HG03378 (cell line): ENCODE data around the gene PERM1.
"Not testable (repeated sequence)": the region's sequence is repeated elsewhere in the genome, so short reads cannot be mapped to it uniquely, and the experiment has no call there.

ENCODE experiments used
- ATAC-seq: cut with Tn5 transposase; IDR thresholded peaks from one replicate; pipeline ENCODE4 v1.9.1; 2021; ENCODE audit warnings: mild to moderate bottlenecking, moderate library complexity; ENCODE audit not compliant: unreplicated experiment

PERM1 gene, protein sequence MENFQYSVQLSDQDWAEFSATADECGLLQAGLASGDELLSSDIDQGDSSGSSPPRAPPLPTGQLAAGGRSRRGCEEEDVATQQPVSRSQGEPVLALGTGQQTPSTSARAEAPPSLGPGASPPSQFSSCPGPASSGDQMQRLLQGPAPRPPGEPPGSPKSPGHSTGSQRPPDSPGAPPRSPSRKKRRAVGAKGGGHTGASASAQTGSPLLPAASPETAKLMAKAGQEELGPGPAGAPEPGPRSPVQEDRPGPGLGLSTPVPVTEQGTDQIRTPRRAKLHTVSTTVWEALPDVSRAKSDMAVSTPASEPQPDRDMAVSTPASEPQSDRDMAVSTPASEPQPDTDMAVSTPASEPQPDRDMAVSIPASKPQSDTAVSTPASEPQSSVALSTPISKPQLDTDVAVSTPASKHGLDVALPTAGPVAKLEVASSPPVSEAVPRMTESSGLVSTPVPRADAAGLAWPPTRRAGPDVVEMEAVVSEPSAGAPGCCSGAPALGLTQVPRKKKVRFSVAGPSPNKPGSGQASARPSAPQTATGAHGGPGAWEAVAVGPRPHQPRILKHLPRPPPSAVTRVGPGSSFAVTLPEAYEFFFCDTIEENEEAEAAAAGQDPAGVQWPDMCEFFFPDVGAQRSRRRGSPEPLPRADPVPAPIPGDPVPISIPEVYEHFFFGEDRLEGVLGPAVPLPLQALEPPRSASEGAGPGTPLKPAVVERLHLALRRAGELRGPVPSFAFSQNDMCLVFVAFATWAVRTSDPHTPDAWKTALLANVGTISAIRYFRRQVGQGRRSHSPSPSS

DNA sequence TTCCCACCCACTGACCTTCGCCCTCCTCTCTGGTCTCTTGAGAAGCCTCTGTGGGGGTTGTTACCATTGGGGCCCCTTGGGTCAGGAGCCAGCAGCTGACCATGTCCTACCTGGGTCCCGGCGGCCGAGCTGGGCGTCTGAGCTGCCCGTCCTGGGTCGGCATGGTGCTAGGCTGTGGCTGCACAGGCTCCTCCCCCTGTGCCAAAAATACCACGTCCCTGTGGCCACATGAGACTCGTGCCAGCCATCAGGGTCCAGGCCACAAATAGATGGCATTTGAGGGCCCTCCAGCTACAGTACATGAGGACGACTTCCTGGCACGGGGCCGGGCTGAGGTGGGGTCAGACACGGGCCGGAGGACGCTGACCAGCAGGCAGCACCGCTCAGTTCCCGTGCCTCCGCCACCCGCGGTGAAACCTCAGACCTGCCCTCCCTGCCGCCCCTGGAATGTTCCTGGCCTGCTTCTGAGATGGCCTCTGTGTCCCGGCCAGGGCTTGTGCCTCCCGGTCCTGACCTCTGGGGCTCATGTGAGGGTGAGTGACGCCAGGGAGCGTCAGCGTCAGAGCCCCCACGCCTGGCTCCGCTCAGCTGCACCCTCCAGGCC, at the start of gene PERM1:
PERM1 (minus strand) TSS at position 139 of the 604 bp plus-strand sequence. CDS start 1,064 bp downstream, outside the sequence.
- no peak for ATAC-seq

DNA sequence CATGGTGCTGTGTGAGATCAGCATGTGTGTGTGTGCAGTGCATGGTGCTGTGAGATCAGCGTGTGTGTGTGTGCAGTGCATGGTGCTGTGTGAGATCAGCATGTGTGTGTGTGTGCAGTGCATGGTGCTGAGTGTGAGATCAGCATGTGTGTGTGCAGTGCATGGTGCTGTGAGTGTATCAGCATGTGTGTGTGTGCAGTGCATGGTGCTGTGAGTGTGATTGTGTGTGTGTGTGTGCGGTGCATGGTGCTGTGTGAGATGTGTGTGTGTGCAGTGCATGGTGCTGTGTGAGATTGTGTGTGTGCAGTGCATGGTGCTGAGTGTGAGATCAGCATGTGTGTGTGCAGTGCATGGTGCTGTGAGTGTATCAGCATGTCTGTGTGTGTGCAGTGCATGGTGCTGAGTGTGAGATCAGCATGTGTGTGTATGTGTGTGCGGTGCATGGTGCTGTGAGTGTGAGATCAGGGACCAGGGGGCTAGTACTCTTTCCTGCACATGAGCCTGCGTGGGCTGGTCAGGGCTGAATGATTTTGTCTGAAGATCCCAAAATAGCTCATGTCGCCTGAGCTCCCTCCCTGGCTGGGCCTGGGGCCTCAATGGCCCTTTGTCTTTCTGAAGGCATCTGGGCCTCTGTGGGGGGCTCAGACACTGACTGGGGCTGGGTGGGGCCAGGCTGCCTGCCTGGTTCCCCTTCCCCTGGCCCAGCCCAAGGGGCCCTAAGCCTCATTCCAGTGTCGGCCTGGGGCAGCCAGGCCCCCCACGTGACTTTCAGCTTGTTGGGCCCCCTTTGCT, 49.2 kb upstream of the PERM1 start:
- ATAC-seq, result not testable (repeated sequence)

DNA sequence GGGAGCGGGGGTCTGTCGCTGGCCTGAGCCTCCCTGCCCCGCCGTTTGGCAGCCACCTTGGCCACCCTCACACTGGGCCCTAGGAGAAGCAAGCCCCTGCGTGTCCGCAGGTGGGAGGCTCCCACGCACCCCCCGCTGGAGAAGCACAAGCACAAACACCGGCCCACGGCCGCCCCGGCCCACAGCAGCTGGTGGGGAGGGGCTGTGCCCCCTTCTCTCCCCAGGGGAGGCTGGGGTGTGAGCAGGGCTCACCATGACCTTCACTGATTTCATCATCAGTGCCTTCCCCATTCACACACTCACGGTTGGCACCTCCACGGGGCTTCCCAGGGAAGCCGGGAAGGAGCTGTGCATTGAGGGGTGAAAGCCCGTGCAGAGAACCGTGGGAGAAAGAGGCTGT, 45.9 kb upstream of the PERM1 start:
- ATAC-seq, result no peak

DNA sequence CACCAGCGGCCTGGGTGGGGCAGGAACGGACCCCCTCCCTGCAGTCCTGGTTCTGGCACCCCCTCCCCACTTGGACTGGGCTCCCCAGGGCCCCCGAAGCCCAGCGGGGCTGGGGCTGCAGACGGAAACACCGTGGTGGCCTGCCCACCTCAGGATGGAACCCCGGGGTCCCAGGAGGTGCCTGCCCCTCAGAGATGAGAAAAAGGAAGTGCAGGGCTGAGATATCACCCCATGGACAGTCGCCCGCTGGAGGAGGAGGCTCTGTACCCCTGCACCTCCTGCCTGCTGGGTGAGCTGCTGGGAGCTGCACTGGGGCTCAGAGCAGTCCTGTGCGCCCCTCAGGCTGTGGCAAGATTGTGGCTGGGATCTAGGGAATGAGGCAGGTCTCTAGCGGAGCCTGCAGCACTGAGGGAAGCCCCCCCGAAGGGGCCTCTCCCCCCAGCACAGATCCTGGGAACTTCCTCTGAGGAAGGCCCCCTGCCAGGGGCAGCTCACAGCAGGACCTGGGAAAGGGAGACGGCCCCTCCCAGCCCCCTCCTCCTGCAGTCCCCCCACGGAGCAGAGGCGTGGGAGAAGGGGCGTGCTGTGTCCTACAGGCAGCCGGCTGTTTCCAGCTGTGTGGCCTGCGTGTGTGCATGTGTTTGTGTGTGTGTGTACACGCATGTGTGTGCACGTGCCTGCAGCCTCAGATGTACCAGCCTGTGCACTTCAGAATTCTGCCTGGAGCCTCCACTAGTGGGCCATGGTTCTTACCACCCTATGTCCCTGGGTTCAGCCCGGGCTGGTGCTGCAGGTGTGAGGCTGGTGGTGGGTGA, 44.9 kb upstream of the PERM1 start:
- no peak for ATAC-seq

DNA sequence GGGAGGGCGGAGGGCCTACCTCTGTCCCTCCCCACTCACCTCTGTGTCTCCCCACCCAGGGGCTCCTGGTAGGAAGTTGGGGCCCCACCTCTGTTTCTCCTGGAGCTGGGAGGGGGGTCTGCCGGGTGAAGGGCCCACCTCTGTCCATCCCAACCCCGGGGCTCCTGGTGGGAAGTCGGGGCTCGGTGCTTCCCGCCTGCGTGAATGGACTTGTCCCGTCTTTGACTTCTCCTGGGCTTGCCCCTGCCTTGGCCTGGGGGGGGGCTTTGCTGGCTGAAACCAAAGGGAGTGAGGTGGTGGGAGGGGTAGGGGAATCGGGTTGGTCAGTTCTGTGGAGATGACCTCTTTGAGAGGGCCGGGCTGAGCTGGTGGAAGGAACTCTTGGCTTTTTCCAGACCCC, 43.8 kb upstream of the PERM1 start:
- no peak for ATAC-seq

DNA sequence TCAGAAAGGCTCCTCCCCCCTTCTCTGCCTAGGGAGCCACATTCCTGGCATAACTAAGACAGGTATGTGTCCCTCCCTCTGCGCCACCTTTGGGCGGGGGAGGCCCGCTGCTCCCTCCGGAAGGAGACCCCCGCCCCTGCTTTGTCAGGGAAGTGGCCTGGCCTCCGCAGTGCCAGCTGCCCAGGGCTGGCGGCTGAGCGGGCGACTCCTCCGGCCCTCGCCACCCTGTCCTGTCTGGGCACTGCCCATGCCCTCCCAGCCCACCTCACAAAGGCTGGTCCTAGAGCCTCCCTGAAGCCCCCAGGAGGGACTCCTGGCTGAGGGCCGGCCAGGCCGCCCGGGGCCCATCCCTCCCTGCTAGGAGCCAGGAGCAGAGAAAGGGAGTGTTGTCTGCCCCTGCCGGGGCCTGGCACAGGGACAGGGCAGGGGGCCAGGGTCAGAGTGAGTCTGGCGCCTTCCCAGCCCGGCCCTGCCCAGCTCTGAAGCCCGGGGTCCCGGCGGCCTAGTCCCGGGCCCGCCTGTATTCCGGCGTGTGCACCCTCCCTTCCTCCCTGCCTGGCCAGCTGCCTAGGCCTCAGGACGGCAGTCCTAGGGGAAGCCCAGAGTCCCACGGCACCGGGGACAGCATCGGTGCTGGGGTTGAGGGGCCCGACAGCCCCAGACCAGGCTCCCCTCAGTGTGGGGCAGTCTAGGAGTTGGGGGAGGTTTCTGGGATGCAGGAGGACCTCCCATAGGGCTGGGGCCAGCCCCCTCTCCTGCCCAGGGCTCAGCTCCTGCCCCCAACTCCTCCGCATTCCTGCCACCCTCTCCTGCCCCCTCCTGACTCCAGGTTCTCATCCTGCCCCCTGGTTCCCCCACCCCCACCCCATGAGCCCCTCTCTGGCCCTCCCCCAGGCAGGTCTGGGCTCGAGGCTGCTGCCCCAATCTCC, 43.1 kb upstream of the PERM1 start:
- ATAC-seq, result no peak

DNA sequence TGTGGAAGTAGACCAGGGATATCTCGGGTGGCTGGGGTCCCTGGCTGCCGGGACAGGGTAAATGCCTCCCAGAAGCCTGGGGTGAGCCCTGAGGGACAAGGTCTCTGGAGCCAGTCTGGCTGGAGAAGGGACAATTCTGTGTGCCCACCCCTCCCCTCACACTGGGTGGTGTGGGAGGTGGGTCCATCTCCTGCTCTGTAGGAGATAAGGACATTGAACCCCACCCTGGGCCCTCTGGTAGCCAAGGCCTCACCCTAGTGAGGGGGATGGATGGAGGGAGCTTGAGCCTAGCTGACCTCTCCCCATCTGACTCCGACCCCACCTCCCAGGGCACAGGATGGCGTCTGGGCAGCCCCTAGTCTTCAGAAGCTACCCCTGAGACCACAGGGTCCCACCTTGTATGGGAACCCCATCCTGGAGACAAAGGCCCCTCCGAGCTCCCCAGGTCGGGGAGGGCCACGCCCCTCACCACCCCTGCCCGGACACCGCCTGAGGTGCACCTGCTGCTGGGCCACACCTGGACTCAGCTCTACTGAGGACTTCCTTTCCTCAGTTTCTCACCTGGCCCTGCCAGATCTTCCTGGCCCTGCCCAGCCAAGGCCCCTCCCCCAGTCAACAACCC, 42.4 kb upstream of the PERM1 start:
- ATAC-seq, result no peak

DNA sequence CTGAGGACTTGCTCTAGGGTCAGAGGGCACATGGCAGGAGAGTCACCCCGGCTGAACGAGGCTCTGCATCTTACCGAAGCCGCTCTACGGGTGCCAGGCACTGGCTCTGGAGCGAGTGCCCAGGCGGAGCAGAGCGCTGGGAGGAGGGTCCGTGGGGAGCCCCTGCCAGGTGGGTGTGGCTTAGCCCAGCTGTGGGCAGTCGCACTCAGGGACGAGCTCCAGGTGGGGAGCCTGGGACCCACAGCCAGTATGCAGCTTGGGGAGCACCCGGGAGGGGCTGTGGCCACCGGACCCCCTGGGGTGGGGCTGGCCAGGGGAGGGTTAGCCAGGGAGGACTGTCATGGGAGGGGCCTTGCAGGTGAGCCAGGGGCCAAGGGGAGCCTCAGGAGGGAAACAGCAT, 41.8 kb upstream of the PERM1 start:
- no peak for ATAC-seq

DNA sequence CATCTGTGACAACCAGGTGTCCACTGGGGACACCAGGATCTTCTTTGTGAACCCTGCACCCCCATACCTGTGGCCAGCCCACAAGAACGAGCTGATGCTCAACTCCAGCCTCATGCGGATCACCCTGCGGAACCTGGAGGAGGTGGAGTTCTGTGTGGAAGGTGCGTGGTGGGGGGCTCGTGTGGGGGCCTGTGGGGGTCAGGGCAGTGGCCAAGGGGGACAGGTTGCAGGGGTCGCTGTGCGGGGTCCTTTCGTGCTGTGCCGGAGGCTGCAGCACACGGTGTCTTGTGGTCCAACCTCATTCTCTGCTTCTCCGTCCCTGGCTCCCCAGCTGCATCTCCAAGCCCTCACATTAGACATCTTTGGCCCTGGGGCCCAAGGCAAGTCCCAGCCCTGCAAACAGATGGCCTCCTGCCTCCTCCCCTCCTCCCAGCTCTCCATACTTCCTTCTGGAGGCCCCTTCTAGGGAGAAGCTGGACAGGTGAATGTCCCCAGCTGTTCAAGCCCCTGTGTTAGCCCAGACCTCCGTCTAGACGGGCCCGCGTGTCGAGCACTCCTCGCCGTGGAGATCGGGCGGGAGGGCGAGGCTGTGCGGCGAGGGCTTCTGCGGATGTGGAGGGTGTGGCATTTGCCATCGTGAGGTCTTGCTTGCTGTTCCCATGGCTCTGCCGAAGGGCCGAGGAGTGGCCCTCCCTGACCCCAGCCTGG, 40.6 kb upstream of the PERM1 start:
- ATAC-seq, result no peak

DNA sequence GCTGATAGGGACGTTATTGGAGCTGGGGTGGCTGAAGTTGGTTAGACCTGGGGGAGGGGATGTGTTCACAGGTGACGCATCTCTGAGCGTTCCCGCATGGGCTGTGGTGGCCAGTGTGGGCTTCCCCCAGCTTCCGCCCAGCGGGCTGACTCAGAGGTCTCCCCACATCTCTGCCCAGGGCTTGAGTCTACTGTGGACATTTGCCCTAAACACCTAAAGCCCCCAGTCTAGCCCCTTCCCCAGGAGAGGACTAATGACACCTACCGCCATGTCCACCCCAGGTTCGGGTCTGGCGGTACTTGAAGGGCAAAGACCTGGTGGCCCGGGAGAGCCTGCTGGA, 40.0 kb upstream of the PERM1 start:
- no peak for ATAC-seq

DNA sequence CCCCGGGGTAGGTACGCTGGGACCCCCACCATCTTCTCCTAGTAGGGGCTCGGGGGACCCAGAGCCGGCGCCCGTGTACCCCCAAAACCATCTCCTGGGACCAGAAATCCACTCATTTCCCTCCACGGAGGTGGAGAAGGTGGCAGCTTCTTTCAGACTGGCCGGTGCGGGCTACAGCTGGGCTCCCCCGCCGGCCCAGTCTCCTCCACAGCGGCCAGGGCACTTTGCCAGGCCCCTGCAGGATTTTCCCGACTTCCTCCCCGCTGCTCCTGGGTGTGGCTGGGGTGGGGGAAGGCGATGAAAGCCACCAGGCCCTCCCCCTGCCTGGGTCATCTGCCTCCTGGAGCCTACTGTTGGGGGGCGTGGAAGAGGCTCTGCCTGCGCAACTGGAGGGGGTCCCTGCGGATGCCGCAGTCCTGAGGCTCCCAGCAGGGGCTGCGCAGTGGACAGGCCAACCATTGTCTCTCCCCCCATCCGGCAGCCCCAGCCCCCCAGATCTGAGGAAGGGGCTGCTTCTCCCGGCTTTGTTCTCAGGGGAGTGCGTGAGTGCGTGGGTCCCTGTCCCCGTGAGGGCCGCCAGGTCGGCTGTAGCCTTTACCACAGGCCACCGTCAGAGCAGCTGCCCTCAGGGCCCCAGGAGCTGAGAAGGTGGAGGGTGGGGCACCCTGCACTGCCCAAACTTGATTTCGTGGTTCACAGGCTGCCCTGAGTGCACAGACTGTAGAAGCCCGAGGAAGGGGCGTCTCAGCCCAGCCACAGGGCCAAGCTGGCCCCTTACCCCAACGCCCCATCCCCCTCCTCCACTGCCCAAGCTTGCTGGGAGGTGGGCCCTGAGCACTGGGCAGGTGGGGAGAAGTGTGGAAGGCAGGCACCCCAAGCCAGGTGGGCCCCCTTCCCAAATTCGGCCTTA, 39.4 kb upstream of the PERM1 start:
- ATAC-seq, result no peak

DNA sequence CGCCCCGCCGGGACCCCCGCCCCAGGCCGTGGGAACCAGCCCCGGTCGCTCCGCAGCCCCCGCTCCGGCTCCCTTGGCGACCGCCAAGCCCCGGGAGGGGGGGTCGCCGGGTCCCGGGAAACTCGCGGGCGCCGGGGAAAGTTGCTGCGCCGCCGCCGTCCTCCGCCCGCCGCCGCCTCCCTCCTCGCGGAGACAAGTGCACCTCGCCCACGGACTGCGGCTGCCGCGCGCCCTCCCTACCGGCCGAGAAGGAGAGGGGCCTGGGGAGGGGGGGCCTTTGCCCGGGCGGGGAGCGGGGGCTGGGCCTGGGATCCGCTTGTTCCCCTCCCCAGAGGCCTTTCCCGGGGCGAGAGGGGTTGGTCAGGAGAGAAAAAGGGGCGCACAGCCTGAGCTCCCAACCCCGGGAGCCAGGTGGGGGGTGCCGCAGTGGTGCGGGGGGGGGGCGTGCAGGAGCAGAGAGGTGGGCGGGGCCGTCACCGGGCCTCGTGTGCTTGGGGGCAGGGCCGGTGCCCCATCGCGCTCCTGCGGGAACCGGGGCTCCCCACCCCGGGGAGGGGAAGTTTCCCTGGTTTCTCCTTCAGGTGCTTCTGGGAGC, 38.6 kb upstream of the PERM1 start:
- ATAC-seq, result no peak

DNA sequence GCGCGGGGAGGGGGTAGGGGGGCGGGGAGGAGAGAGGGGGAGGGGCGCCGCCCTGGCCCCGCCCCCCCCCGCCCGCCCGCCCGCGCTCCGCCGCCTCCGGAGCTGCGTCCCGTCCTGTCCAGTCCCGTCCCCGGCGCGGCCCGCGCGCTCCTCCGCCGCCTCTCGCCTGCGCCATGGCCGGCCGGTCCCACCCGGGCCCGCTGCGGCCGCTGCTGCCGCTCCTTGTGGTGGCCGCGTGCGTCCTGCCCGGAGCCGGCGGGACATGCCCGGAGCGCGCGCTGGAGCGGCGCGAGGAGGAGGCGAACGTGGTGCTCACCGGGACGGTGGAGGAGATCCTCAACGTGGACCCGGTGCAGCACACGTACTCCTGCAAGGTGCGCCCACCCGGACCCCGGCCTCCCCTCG, 38.1 kb upstream of the PERM1 start, which contains the start of gene AGRN:
AGRN (plus strand) TSS at position 121 of the 405 bp plus-strand sequence; CDS start at position 174, 53 bp downstream.
- ATAC-seq, result no peak

DNA sequence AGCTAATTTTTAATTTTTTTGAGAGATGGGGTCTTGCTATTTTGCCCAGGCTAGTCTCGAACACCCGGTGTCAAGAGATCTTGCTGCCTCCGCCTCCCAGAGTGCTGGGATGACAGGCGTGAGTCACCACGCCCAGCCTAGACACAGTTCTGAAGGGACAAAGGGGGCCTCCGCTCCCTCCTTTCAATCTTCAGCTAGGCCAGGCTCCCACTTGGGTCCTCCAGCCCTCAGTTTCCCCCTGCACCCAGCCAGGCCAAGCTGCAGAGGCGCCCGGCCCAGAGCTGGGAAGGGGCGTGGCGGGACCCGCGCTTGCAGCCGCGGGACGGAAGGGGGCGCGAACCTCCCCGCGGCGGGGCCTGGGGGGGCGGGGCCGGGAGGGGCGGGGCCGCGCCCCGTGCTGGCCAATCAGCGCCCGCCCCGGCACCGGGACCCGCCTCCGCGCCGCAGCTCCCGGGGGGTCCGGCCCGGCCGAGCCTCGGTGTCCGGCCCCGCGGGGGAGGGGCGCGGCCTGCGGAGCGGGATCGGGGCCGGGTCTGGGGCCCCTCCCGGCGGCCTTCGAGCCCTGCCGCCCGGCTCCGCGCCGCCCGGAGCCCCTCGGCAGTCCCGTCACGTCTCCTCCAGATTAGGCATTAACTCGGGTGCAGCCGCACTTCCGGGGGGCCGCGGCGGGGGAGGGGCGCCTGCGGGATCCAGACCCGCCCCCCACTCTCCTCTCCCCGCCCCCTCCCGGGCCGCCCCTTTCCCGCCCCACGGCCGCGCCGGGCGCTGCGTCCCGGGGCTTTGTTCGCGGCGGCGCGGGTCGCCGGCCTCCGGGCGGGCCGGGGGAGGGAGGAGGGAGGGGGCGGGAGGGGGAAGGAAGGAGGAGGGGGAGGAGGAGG, 37.5 kb upstream of the PERM1 start:
- ATAC-seq, result peak; percentile 39

DNA sequence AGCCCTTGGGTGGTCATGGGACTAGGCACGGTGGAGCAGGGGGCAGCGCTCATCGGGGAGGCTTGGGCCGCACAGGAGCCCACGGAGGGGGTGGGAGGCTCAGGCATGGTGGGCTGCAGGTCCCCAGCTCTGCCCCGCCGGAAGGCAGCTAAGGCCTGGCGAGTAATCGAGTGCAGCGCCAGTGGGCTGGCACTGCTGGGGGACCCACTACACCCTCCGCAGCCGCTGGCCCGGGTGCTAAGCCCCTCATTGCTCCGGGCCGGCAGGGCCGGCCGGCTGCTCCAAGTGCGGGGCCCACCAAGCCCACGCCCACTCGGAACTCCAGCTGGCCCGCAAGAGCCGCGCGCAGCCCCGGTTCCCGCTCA, 36.4 kb upstream of the PERM1 start:
- ATAC-seq, result not testable (repeated sequence)
